GM19455 (cell line): ENCODE data around the gene PCSK5.
"Not testable (repeated sequence)": the region's sequence is repeated elsewhere in the genome, so short reads cannot be mapped to it uniquely, and the experiment has no call there.

Experiments
- ATAC-seq: cut with Tn5 transposase; IDR thresholded peaks from one replicate; pipeline ENCODE4 v1.9.1; 2021; ENCODE audit not compliant: unreplicated experiment

The PCSK5 gene

DNA sequence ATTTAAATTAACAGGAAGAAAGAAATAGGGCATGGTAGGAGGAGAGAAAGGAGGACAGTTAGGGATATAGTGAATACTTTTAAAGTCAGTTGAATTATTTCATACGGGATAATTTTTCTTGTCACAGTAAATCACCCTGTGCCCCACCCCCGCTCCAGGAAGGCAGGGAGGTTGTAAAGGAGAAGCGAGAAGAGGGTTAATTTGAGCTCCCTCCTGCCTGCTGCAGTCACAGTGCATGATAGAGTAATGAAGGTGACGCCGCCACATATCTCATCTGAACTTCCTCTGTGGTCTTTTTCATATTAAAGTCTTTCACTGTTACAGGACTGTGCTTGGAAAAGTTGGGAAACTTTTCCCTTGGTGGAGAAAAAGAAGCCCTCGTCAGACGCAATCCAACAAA lies 896 bp upstream of the PCSK5 start:
- no peak for ATAC-seq

DNA sequence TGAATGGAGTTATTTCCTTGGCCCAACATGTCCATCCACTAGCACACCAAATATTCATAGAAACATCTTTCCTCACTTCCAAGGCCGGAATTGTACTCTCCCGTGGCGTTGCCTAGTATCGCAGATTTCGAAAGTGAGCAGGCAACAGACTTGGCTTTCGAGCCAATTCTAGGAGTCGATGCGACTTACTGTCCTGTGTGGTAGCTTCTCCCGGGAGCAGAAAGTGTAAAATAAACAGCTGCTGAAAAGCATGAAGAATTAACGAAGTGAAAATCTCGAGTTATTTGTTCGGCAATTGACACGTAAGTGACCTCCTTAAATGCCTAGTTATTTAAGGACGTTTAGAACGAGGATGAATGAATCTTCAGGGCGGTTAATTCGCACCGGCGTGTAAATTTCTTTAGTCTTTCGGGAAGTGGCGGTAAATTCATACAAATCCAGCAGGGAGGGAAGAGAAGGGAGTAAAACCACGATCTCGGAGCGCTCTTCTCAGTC lies 449 bp upstream of the PCSK5 start:
- no peak for ATAC-seq

DNA sequence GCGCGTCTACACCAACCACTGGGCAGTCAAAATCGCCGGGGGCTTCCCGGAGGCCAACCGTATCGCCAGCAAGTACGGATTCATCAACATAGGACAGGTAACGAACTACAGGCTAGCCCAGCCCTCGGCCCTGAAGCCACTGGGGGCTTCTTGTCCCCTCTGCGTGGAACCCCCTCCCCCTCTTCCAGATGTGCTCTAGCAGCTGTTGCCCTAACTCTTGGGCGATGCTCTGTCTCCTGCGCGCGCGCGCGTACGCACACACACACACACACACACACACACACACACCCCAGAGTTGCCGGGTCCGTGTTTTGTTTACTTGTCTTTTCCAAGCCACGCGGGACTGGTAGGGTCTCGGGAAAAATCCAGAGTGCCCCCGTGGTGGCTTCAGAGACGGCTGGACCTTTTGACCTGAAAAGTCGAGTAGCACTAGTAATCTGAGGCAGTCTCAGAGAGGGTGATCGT lies 836 bp downstream of the PCSK5 start:
- no peak for ATAC-seq

DNA sequence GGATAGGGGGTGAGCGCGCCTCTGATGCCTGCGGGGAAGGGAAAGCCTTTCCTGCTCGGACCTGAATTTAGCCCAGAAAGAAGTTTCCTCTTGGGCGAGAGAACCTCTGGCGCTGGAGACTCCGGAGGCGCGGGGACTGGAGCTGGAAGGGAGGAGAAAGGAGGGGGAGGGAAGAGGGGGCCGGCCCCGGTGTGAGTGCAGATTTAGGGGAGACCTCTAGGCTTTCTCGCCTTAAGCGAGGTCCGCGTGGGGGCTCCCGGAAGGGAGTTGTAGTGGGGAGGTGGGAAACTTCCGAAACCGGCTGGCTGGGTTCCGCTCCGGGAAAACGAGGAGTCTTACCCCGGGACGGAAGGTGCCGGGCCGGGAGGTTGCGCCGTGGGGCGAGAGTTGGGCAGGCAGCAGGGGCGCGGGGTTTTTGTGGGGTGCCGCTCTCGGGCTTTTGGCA lies 1.3 kb downstream of the PCSK5 start:
- ATAC-seq, result no peak

DNA sequence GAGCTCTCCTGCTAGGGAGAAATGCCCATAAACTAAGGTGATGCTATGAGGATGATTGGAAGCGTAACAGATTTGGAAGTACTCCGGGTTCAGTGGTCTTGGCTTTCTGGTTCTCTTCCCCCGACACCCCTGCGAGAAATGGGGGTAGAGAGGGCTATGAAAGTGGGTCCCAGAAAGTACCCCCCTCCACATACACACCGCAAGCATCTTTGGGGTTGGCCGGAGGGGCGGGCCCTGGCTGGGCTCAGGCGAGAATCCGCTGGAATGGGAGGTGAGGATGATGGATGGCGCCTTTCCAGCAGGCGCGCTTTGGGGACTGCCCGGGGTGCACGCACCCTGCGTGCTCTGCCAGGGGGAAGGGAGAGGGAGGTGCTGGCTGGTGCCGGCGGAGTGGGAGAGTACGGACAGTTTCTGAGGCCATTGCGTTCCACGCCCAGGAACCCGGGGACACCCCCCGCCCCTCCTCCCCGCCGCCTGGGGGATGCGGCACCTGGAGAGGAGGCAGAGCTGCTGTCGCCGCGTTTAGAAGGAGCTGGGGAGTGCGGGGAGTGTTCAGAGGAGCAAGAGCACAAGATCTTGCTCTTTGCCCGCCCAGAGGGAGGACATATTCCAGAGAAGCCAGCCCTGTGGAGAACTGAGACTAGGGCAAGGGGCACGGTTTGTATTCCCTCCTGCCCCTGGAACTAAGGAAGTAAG lies 1.9 kb downstream of the PCSK5 start:
- ATAC-seq, result no peak

DNA sequence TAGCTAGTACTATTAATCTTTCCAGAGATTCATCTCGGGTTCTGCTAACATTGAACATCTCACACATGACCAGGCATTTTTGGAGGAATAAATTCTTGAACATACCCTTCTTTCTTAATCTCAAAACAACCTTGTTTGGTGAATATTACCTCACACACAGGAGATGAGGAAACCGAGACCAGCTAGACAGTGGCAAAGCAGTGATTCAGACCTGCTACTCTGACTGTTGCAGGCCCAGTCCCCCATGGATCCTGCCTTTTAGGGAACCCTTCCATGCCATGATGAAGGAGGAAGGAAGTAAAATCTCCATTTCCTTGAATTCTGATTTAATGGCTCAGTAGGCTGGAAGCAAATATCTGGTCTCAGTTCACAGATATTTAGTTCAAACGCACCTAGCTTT lies 2.6 kb downstream of the PCSK5 start:
- no peak for ATAC-seq

DNA sequence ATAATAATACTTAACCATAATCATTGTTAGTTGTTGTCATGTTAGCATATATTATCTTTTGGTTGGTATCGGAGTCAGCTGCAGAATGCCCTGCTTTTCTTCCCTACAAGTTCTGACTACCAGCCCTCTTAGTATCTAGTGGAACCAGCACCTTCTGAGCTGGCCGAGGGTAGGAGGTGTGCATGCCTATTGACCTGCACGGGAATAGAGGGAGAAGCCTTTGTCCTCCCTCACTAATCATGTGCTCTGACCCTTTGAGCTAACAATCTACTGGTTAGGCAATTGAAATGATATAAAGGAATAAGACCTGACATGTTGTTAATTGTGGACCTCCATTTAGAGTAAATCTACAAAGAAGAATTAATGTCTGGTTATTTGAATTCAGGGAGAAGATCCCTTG lies 4.1 kb downstream of the PCSK5 start:
- ATAC-seq, result no peak

DNA sequence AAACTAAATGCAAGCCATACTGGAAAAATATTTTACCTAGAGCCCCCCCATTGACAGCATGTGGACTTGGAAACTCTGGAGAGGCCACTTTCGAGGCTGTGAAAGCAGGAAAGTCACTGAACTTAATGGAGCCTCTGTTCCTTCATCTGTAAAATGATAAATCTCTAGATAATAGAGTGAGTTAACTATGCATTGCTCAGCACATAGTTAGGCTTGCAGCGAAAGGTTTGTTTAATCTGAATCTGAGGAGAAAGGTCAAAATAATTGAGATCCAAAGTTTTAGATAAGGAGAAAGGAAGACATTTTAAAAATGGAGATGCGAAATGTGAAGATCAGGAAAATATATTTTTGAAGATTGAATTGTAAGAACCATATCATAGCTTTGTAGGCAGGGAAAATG lies 4.6 kb downstream of the PCSK5 start:
- no peak for ATAC-seq

DNA sequence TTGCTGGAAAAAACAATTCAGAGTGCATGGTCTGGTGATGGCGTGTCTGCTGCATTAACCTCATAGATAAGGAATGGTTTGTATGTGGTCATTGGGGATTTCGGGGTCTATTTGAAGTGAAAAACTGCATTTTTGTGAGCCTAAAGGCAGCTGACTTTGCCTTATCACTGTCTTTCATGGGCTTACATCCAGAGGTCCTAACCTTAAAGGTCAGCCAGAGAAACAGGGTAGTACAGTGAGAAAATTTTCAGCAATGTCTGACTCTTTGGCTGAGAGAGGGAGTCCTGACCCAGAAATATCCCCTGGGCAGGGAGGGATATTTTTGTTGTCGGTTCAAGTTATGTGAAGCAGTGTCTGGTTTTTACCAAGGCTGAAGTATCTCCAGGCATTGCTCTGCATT lies 5.7 kb downstream of the PCSK5 start:
- no peak for ATAC-seq

DNA sequence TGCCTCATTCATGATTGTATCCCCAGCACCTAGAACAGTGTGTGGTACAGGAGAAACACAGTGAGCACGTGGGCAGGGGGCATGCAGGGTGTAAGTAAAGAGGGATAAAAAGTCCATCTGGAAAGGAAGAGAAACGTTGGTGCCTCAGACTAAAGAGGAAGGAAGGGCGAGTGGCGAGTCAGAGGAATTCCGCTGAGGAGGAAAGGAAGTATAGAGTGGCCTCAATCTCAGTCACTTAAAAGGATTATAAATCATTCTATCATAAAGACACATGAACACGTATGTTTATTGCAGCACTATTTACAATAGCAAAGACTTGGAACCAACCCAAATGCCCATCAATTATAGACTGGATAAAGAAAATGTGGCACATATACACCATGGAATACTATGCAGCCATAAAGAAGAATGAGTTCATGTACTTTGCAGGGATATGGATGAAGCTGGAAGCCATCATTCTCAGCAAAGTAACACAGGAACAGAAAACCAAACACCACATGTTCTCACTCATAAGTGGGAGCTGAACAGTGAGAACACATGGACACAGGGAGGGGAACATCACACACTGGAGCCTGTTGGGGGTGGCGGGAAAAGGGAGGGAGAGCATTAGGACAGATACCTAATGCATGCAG lies 10.5 kb downstream of the PCSK5 start:
- ATAC-seq, result not testable (repeated sequence)

DNA sequence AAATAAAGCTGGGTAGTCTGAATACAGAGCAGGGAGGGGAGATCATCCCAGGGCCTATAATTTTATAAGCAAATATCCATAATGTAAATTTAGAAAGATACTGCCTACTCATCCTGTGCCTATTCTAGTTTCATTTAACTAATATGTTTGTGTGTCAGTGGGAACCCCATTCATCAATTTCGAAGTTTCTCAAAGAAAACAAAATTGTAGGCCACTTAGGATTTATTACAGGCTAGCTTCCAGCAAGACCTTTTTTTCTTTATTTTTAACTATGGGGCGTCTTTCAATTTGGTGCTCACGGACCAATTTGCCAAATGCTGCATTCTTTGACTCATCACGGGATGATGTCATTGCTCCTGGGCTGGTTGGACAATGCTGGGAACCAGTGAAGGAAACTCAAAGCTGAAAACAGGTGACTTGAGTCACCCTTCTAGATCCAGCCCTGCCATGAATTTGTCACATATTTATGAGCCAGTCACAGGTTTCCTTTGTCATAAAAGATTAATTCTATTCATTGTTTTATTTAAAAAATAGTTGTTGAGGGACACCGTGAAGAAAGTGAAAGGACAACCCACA lies 13.4 kb downstream of the PCSK5 start:
- no peak for ATAC-seq

DNA sequence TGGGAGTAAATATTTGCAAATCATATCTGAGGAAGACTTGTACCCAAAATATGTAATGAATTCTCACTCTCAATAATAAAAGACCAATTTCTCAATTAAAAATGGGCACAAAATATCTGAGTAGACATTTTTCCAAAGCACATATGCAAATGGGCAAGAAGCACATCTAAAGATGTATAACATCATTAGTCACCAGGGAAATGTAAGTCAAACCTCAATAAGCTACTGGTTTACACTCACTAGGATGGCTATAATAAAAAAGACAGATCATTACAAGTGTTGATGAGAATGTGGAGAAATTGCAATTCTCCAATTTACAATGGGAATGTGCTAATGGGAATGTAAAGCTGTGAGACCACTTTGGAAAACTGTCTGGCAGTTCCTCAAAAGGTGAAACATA lies 13.9 kb downstream of the PCSK5 start:
- ATAC-seq, result no peak

DNA sequence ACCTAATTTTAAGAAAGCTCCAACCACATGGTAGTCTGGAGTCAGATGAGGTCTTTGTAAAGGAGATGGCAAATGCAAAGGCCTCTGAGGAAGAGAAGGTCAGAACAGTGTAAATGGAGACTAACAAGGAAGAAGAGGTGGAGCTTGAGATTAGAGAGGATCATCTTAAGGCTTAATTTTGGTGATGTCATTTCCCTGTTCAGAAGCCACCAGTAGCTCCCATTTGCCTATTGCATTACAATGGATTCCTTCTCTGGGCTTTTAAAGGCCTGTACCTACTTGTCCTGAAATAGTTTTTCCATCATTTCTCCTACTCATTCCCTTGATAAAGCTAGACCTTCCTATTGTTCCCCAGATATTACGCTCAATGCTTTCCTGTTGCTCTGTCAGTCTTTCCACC lies 16.1 kb downstream of the PCSK5 start:
- no peak for ATAC-seq

DNA sequence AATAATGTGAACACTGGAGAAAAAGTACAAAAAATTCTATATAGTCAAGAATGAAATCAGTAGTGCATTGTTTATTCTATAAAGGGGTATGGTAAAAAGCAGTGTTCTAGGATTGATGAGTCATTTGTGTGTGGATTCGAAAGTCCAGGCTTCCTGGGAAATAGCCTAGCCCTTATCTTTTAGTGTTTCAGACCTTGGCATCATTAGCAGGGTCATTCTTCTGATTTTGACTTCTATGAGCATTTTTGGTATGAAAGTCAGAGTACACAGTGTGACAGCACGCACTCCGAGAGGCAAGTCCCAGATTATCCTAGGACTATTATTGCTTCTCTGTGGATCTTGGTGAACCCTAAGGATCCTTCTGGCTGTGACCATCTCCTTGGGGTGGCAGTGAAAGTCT lies 16.9 kb downstream of the PCSK5 start:
- ATAC-seq, result no peak

DNA sequence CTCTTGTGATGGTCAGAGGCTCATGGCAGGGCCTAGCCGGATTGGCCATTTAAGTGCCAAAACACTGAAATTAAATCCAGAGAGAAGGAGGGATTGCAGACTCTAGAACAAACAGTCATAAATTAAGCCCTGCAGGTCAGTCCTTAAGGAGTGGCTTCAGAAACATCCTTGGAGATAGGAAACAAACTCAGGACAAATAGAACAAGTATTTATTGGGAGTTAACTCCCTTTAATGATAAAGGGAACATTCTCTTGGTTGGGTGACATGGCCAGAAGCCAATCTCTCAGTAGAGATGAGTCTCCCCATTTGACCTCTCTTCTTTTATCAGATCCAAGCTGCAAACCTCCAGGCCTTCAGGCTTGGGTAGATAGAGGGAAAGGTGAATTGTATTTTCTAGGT lies 17.4 kb downstream of the PCSK5 start:
- no peak for ATAC-seq

DNA sequence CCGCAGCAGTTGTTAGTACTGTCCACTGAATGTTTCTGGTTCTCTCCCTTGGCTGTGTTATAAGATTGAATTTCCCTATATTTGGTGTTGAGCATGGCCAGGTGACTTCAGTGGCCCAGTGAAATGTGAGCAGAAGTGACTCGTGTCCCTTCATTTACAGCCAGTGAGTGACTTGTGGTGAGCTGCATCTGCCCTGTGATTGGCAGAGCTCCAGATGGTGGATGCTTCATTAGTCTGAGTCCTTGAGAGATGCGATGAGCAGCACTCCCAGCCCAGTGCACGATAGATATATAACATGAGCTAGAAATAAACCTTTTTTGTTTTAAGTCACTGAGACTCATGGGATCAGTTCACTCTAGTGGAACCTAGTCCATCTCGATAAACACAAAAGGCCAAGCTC lies 19.3 kb downstream of the PCSK5 start:
- no peak for ATAC-seq

DNA sequence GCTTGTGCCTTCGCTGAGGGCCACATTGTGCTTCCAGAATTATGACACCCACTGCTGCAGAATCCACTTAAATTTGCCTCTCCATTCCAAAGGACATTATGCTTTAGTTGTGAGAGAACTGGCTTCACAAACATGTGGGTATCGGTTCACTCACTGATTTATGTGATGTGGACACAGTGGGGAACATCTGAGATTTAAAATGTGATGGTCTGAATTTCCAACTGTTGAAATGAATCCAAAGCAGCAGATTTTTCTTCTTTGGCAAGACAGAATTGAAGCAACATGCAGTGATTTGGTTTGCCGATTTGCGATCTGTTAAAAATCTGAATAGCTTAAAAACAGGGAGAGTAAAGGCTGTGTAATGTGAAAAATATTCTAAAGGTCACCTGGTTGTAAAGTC lies 20.3 kb downstream of the PCSK5 start:
- ATAC-seq, result no peak

DNA sequence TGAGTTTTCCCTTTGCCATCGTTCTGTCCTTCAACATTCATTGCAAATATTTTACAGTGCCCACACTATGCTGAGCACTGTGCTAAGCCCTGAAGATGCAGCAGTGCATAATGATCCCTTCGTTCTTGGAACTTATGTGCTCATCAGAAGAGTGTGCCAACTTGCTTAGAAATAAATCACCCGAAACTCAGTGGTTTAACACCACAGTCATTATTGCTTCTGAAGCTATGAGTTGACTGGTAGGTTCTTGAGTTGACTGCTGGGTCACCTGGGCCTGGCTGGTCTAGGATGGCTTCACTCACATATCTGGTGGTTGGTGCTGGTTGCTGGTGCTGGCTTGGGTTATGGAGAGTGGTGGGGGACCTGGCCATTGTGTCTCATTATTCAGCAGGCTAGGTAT lies 20.9 kb downstream of the PCSK5 start:
- no peak for ATAC-seq

DNA sequence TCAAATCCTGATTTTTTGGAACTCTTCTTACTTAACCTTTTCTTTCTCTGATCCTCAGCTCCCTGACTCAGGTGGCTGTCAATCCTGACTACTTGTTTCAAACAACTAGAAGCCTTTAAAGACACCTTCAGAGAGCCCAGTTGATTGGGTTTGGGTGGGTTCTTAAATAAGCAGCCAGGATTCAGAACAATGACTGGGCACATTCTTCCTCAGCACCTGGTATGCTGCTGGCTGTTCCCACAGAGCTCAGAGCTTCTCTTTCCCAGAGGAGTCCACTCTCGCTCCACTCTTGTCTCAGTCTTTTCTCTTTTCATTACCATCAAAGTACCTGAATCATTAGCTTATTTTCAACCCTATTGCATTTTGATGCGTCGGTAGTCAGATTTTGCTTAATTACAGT lies 22.5 kb downstream of the PCSK5 start:
- ATAC-seq, result no peak

DNA sequence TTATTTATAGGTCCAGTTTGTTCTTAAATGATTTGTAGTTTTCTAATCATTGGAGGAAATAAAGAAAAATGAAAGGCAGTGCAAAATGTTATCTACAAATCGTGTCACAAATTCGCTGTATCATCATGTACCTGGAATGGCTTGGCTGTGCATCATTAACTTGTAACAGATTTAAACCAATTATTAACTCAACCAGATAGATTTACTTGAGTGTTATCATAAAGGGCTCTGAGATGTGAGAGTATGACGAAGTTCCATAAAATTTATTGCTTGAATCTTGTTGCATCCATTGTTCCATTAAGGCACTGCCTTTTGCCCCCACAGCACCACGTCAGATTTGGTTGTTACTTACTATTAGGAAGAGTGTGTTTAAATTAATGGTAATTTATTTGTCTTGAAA lies 23.5 kb downstream of the PCSK5 start:
- no peak for ATAC-seq

DNA sequence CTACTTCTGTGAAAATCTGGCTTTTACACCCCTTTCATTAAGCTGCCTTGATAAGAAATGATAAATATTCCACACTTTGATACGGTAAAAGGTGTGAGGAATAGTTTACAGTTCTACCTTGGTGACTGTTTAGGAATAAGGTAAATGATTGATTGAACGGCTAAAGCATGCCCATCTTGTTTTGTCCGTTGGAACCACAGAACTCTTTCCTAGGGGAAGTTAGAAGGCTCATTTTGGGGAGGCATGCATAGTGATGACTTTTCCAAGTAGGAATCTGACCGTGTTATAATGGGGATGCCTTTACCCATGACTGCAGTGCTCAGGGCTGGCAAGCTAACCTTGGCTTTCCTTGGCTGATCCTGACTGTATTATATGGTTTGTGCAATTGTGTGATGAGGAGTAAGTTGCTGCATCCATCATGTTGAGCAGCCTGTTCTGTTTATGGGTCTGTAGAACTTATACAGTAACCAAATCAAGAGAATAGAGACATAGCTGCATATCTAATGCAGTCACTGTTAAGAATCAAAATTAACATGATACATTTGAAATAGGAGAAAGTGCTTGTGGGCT lies 24.5 kb downstream of the PCSK5 start:
- no peak for ATAC-seq

DNA sequence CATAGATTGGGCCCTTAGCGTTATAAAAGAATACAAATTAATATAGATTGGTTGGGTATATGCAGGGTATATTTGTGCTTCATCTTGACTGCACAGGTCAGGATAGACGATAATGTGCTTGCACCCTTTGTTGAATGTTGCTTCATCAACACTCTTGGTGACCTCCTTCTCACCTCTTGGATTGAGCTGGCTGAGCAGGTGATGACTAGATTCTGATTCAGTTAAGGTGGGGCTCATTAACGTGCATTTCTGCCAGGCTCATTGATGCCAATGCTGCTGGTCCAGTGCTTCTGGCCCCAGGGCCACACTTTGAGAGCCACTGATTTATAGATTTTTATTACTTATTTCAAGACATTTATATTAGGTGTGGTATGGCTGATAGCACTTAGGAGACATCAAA lies 27.7 kb downstream of the PCSK5 start:
- ATAC-seq, result no peak
